HepG2 (cell line): ENCODE data around the gene SNAP47. TPM values are rescaled to one million over a fixed set of nuclear protein-coding genes. Genes with fewer than 3 reads are reported as not detected.

Experiments
- ATAC-seq: fragments of 200-7000 bp; cut with Tn5 transposase; 3 replicates; pipeline ENCODE4 v1.9.1; 2020; ENCODE audit warnings: mild to moderate bottlenecking, moderate library complexity
- BruUV-seq: library from RNA; stranded (reverse); fragments of 400-500 nt; replicated peaks from 2 replicates; lab custom pipeline; 2021; lab: Mats Ljungman, UMichigan
- CTCF ChIA-PET: fragments of 300-600 bp; formaldehyde crosslinking; extraction: SDS; loops from one replicate; lab custom pipeline; 2021; ENCODE audit warnings: low total read pairs, inconsistent platforms, low intra/inter-chr PET ratio; lab: Yijun Ruan, JAX
- POLR2A ChIA-PET: fragments of 350-600 bp; sonication (Branson Sonifier 250); formaldehyde crosslinking; loops from one replicate; lab custom pipeline; 2020; ENCODE audit warnings: antibody characterized with exemption, inconsistent platforms; lab: Yijun Ruan, JAX
- DNase-seq: peaks from one replicate; pipeline ENCODE4 v3.0.0-alpha.2; 2015; ENCODE audit warnings: low spot score
- FAIRE-seq: peaks from 3 replicates; lab custom pipeline; 2011; peaks lifted over from hg19 to GRCh38; lab: Jason Lieb, UNC
- H2AFZ ChIP-seq: one replicate; pipeline ENCODE4 v1.6.1; 2011; ENCODE audit warnings: low read length, inconsistent platforms
- H3K27ac ChIP-seq: fragments of 300-600 bp; 3 replicates; pipeline ENCODE4 v1.8.0; 2011; ENCODE audit warnings: mixed run types, mild to moderate bottlenecking, mixed read lengths, low read length, inconsistent platforms; ENCODE audit not compliant: insufficient read depth; ENCODE audit errors: extremely low read length
- H3K27me3 ChIP-seq, 2 experiments: fragments of 200-600 bp in 1 of 2; 2 replicates in 1 of 2; 3 replicates in 1 of 2; pipeline versions ENCODE4 v1.6.0 to v1.8.0; 2011; ENCODE audit warnings: low read length in 2 of 2, mild to moderate bottlenecking in 2 of 2, moderate library complexity in 2 of 2, inconsistent platforms in 1 of 2; ENCODE audit not compliant: insufficient read depth in 2 of 2, control insufficient read depth in 1 of 2
- H3K36me3 ChIP-seq, 2 experiments: fragments of 200-600 bp in 1 of 2; replicated peaks in 1 of 2; 2 replicates in 1 of 2; 3 replicates in 1 of 2; pipeline versions ENCODE4 v1.5.1 to v1.8.0; 2011; ENCODE audit warnings: low read length in 2 of 2, inconsistent platforms in 1 of 2; ENCODE audit not compliant: insufficient read depth in 2 of 2, control insufficient read depth in 1 of 2
- H3K4me1 ChIP-seq: 2 replicates; pipeline ENCODE4 v1.5.1; 2012; ENCODE audit warnings: low read length, inconsistent platforms; ENCODE audit not compliant: insufficient read depth
- H3K4me2 ChIP-seq: 2 replicates; pipeline ENCODE4 v1.6.0; 2011; ENCODE audit warnings: low read depth, low read length, inconsistent platforms
- H3K4me3 ChIP-seq, 3 experiments: fragments of 200-600 bp in 1 of 3; sonication (generic), shearing (Covaris generic) in 1 of 3; replicated peaks in 1 of 3; 2 replicates each; pipeline ENCODE4 v1.5.1; 2011 to 2016; ENCODE audit warnings: low read length in 3 of 3, inconsistent platforms in 2 of 3, low read depth in 2 of 3, mild to moderate bottlenecking in 2 of 3, control low read depth in 1 of 3, mixed read lengths in 1 of 3; ENCODE audit not compliant: insufficient read depth in 1 of 3
- H3K79me2 ChIP-seq: one replicate; pipeline ENCODE4 v1.6.1; 2011; ENCODE audit warnings: low read length, inconsistent platforms; ENCODE audit not compliant: insufficient read depth
- H3K9ac ChIP-seq: 2 replicates; pipeline ENCODE4 v1.6.0; 2011; ENCODE audit warnings: mild to moderate bottlenecking, low read depth, low read length, inconsistent platforms; ENCODE audit not compliant: insufficient read depth
- H3K9me3 ChIP-seq: 2 replicates; pipeline ENCODE4 v1.5.1; 2012; ENCODE audit warnings: mild to moderate bottlenecking, low read length
- H4K20me1 ChIP-seq: 2 replicates; pipeline ENCODE4 v1.6.0; 2011; ENCODE audit warnings: inconsistent platforms, mild to moderate bottlenecking, low read length, moderate library complexity; ENCODE audit not compliant: insufficient read depth
- ARID2 ChIP-seq: sonication (generic); formaldehyde crosslinking; IDR thresholded peaks from 2 replicates; pipeline ENCODE4 v1.8.1; 2022; ENCODE audit warnings: mild to moderate bottlenecking, missing genetic modification reagents, borderline replicate concordance
- ELF1 ChIP-seq: sonication (generic); formaldehyde crosslinking; IDR thresholded peaks from 2 replicates; pipeline ENCODE4 v1.4.0; 2020; ENCODE audit warnings: missing genetic modification reagents
- KDM2A ChIP-seq: sonication (generic); formaldehyde crosslinking; IDR thresholded peaks from 2 replicates; pipeline ENCODE4 v1.4.0; 2020; ENCODE audit warnings: low read depth, missing genetic modification reagents, borderline replicate concordance
- POLR2AphosphoS2 ChIP-seq: IDR thresholded peaks from 2 replicates; pipeline ENCODE4 v1.6.1; 2011; ENCODE audit warnings: low read depth, low read length, improper control_type of control experiment
- PPARG ChIP-seq: conservative IDR thresholded peaks from 2 replicates; pipeline ENCODE4 v1.6.1; 2016; ENCODE audit warnings: missing biosample characterization, missing genetic modification reagents
- RBFOX2 ChIP-seq: fragments of 200-400 bp; formaldehyde crosslinking; IDR thresholded peaks from 2 replicates; pipeline ENCODE4 v1.6.1; 2017; ENCODE audit warnings: low read depth, mild to moderate bottlenecking, low read length
- ZBTB20 ChIP-seq: sonication (generic); formaldehyde crosslinking; IDR thresholded peaks from 2 replicates; pipeline ENCODE4 v1.8.1; 2023; ENCODE audit warnings: missing genetic modification reagents, low read depth, mild to moderate bottlenecking, borderline replicate concordance
- ZNF33B ChIP-seq: sonication (generic); formaldehyde crosslinking; IDR thresholded peaks from 2 replicates; pipeline ENCODE4 v1.5.1; 2020; ENCODE audit warnings: mild to moderate bottlenecking, missing genetic modification reagents
- ZNF569 ChIP-seq: sonication (generic); formaldehyde crosslinking; IDR thresholded peaks from 2 replicates; pipeline ENCODE4 v1.5.0; 2020; ENCODE audit warnings: mild to moderate bottlenecking, missing genetic modification reagents, moderate library complexity, borderline replicate concordance
- ZNF777 ChIP-seq: sonication (generic); formaldehyde crosslinking; IDR thresholded peaks from 2 replicates; pipeline ENCODE4 v1.4.0; 2020; ENCODE audit warnings: missing genetic modification reagents
- WGBS: methylation state at CpG from one replicate; pipeline ENCODE4 v1.1.6; 2017; ENCODE audit warnings: low lambda C conversion rate; 5-methylcytosine and 5-hydroxymethylcytosine counted together
- in situ Hi-C: cut with HindIII; loops from 2 replicates; pipeline ENCODE4 v1.10.0; 2017; ENCODE audit warnings: low pct_unique_long_range_greater_than_20kb; ENCODE audit not compliant: extremely low pct_ligation_motif_present
- intact Hi-C: fragments of 100-400 bp; cut with micrococcal nuclease; formaldehyde crosslinking; loops from one replicate; pipeline ENCODE4 v1.10.0; 2022; ENCODE audit not compliant: unreplicated experiment
- polyA plus RNA-seq, 8 experiments: library from polyadenylated mRNA; depleted of rRNA in 3 of 8; stranded (reverse) in 7 of 8; unstranded in 1 of 8; fragments of >200 nt; fragmentation: Illumina TruSeq in 4 of 8; extraction: Trizol in 4 of 8; gene quantifications; 2 replicates each; pipeline versions ENCODE4 v1.2.1 to v1.2.3, GENCODE V29; 2011 to 2016; ENCODE audit warnings: low read depth in 4 of 8, missing spikeins in 1 of 8, mixed read lengths in 1 of 8; ENCODE audit not compliant: insufficient read depth in 1 of 8
- total RNA-seq, 5 experiments: library from RNA; depleted of rRNA; stranded (reverse); fragments of >200 nt; fragmentation: Illumina TruSeq; extraction: Trizol; gene quantifications; 2 replicates each; pipeline ENCODE4 v1.2.3, GENCODE V29; 2016; ENCODE audit warnings: low read depth in 1 of 5
- TF ChIP-seq, protein P1 (sequence below): sonication (generic); formaldehyde crosslinking; IDR thresholded peaks from 2 replicates; pipeline ENCODE4 v1.5.0; 2020; ENCODE audit warnings: missing genetic modification reagents, mild to moderate bottlenecking, borderline replicate concordance
- TF ChIP-seq, protein P2 (sequence below), 2 experiments: sonication (generic) in 1 of 2; formaldehyde crosslinking in 1 of 2; IDR thresholded peaks; 2 replicates each; pipeline versions ENCODE4 v1.5.1 to v1.6.1; 2011 to 2020; ENCODE audit warnings: borderline replicate concordance in 1 of 2, low read depth in 1 of 2, low read length in 1 of 2, mild to moderate bottlenecking in 1 of 2, missing genetic modification reagents in 1 of 2, moderate library complexity in 1 of 2
- TF ChIP-seq, protein P3 (sequence below): sonication (generic); formaldehyde crosslinking; conservative IDR thresholded peaks from 2 replicates; pipeline ENCODE4 v1.4.0; 2020; ENCODE audit warnings: missing genetic modification reagents
- TF ChIP-seq, protein P4 (sequence below): sonication (generic); formaldehyde crosslinking; IDR thresholded peaks from 2 replicates; pipeline ENCODE4 v1.5.0; 2020; ENCODE audit warnings: mild to moderate bottlenecking, missing genetic modification reagents

SNAP47 gene
- total and polyA plus RNA-seq, 2 of the 13 experiments (the other 11 are each of a cell fraction or from before 2014, with no cell fraction given) = 13.6 to 25.1 TPM

DNA sequence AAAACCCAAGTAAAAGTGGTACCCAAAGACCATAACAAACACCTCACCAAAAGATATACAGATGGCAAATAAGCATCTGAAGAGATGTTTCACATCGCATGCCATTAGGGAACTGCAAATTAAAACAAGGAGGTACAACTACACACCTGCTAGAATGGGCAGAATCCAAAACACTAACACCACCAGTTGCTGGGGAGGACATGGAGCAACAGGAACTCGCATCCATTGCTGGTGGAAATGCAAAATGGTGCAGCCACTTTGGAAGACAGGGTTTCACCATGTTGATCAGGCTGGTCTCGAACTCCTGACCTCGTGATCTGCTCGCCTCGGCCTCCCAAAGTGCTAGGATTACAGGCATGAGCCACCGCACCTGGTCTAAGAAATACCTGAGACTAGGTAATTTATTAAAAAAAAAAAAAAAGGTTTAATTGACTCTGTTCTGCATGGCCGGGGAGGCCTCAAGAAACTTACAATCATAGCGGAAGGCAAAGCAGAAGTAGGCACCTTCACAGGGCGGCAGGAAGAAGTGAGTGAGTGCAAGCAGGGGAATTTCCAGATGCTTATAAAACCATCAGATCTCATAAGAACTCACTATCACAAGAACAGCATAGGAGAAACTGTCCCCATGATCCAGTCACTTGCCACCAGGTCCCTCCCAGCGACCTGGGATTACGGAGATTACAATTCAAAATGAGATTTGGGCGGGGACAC, 50.0 kb downstream of the SNAP47 start:
- 86% methylated on average over 13 of the region's 13 CpGs for WGBS
- ChIA-PET CTCF (no interaction called here), POLR2A (no interaction called here)
- H3K27me3 ChIP-seq = peaks cover 6 to 33% of the 10 kb centered on the region in 2 experiments; a peak in 4 of 5 replicates
- in situ Hi-C loops = no loop called here
- H3K4me1 ChIP-seq = peaks cover 24% of the 10 kb centered on the region
- DNase-seq = no peak
- no peaks in the 10 kb centered on the region for H3K9me3 ChIP-seq
- H3K9ac ChIP-seq = no peak overlapping the region
- intact Hi-C loops = no loop called here
- no peak overlapping the region for H3K4me2 ChIP-seq
- no peak overlapping the region for H3K27ac ChIP-seq
- no peak for FAIRE-seq
- H3K4me3 ChIP-seq = no peak overlapping the region
- no peaks in the 10 kb centered on the region for H4K20me1 ChIP-seq
- no peaks in the 10 kb centered on the region for H3K79me2 ChIP-seq
- H3K36me3 ChIP-seq = no peaks in the 10 kb centered on the region; a peak in 2 of 5 replicates
- no peak for ATAC-seq
- BruUV-seq = no TSS peak
- H2AFZ ChIP-seq = no peak overlapping the region
- TF ChIP-seq, protein P1, sequence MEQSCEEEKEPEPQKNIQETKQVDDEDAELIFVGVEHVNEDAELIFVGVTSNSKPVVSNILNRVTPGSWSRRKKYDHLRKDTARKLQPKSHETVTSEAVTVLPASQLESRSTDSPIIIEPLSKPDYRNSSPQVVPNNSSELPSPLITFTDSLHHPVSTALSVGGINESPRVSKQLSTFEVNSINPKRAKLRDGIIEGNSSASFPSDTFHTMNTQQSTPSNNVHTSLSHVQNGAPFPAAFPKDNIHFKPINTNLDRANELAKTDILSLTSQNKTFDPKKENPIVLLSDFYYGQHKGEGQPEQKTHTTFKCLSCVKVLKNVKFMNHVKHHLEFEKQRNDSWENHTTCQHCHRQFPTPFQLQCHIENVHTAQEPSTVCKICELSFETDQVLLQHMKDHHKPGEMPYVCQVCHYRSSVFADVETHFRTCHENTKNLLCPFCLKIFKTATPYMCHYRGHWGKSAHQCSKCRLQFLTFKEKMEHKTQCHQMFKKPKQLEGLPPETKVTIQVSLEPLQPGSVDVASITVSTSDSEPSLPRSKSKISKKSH (CRISPR knock-in tag) = no peak
- no peak for TF ChIP-seq PPARG (CRISPR knock-in tag)
- TF ChIP-seq RBFOX2 = no peak
- no peak for TF ChIP-seq POLR2AphosphoS2
- no peak for TF ChIP-seq ZNF33B (CRISPR knock-in tag)
- TF ChIP-seq ELF1 (CRISPR knock-in tag) = no peak
- TF ChIP-seq ARID2 = no peak
- TF ChIP-seq, protein P2, sequence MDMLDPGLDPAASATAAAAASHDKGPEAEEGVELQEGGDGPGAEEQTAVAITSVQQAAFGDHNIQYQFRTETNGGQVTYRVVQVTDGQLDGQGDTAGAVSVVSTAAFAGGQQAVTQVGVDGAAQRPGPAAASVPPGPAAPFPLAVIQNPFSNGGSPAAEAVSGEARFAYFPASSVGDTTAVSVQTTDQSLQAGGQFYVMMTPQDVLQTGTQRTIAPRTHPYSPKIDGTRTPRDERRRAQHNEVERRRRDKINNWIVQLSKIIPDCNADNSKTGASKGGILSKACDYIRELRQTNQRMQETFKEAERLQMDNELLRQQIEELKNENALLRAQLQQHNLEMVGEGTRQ (IDR thresholded peaks at IDR 0.05; ENCODE audit: low read depth, low read length) = no peak
- TF ChIP-seq, protein P2 (CRISPR knock-in tag; IDR thresholded peaks at IDR 0.05; ENCODE audit: borderline replicate concordance) = no peak
- TF ChIP-seq, protein P3, sequence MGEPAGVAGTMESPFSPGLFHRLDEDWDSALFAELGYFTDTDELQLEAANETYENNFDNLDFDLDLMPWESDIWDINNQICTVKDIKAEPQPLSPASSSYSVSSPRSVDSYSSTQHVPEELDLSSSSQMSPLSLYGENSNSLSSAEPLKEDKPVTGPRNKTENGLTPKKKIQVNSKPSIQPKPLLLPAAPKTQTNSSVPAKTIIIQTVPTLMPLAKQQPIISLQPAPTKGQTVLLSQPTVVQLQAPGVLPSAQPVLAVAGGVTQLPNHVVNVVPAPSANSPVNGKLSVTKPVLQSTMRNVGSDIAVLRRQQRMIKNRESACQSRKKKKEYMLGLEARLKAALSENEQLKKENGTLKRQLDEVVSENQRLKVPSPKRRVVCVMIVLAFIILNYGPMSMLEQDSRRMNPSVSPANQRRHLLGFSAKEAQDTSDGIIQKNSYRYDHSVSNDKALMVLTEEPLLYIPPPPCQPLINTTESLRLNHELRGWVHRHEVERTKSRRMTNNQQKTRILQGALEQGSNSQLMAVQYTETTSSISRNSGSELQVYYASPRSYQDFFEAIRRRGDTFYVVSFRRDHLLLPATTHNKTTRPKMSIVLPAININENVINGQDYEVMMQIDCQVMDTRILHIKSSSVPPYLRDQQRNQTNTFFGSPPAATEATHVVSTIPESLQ = no peak
- no peak for TF ChIP-seq ZBTB20 (CRISPR knock-in tag)
- no peak for TF ChIP-seq ZNF777
- TF ChIP-seq, protein P4, sequence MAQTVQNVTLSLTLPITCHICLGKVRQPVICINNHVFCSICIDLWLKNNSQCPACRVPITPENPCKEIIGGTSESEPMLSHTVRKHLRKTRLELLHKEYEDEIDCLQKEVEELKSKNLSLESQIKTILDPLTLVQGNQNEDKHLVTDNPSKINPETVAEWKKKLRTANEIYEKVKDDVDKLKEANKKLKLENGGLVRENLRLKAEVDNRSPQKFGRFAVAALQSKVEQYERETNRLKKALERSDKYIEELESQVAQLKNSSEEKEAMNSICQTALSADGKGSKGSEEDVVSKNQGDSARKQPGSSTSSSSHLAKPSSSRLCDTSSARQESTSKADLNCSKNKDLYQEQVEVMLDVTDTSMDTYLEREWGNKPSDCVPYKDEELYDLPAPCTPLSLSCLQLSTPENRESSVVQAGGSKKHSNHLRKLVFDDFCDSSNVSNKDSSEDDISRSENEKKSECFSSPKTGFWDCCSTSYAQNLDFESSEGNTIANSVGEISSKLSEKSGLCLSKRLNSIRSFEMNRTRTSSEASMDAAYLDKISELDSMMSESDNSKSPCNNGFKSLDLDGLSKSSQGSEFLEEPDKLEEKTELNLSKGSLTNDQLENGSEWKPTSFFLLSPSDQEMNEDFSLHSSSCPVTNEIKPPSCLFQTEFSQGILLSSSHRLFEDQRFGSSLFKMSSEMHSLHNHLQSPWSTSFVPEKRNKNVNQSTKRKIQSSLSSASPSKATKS (CRISPR knock-in tag) = no peak
- no peak for TF ChIP-seq ZNF569
- no peak for TF ChIP-seq KDM2A
